Measurements from ENCODE around the gene CIRBP. TPM values are rescaled to one million over a fixed set of nuclear protein-coding genes. Genes with fewer than 3 reads are reported as not detected.

Gene CIRBP
- total RNA-seq, 1 experiment from 2014 or later, result 136 TPM

DNA sequence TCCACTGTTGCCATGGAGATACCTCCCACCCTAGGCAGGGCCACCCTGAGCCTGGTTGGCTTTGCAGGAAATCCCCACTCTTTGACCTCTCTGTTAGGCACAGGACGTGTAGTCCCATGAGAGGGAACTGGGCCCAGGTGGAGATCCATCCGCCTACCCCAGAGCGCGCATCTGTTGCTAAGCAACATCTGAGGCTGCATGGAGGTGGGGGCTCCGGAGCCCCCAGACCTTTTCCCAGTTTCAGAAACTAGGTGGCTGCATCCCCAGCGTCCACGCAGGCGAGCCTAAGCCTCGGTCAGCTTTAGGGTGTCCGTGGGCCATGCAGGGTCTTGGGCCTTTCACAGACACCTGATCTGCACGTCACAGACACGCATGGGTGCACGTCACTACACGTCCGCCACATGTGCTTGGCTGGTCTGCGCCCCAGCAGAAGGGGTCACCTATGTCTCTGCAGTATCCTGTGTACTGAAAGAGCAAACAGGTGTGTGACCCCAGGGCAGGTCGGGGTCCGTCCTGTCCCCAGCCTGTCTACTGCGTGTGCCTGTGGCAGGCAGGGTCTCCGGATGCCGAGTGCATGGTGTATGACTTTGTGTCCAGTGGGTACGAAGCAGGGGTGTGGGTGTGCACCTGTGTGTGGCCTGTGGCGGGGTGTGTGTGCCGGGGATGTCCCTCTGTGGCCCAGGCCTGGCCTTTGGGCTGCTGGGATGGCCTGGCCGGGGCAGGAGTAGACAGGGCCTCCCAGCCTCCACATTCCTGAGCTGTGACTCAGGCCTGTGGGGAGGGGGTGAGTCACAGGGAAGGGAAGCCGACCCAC lies 4.1 kb upstream of the CIRBP start:
- TF ChIP-seq, protein P1, sequence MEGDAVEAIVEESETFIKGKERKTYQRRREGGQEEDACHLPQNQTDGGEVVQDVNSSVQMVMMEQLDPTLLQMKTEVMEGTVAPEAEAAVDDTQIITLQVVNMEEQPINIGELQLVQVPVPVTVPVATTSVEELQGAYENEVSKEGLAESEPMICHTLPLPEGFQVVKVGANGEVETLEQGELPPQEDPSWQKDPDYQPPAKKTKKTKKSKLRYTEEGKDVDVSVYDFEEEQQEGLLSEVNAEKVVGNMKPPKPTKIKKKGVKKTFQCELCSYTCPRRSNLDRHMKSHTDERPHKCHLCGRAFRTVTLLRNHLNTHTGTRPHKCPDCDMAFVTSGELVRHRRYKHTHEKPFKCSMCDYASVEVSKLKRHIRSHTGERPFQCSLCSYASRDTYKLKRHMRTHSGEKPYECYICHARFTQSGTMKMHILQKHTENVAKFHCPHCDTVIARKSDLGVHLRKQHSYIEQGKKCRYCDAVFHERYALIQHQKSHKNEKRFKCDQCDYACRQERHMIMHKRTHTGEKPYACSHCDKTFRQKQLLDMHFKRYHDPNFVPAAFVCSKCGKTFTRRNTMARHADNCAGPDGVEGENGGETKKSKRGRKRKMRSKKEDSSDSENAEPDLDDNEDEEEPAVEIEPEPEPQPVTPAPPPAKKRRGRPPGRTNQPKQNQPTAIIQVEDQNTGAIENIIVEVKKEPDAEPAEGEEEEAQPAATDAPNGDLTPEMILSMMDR (conservative IDR thresholded peaks at IDR 0.05; ENCODE audit: low read depth, low read length), result no peak
- TF ChIP-seq EZH2 (IDR thresholded peaks at IDR 0.05; ENCODE audit: low read length, unreplicated experiment) (no peak), EZH2phosphoT487 (IDR thresholded peaks at IDR 0.05; ENCODE audit: borderline replicate concordance, low read length) (no peak)
- Histone ChIP-seq H3K9me2 (replicated peaks; ENCODE audit: low read length) (no peaks in the 10 kb centered on the region), H3K27ac (ENCODE audit: low read length) (peak overlapping the region; percentile 63), H3K4me1 (ENCODE audit: insufficient read depth, low read length) (peaks cover 61% of the 10 kb centered on the region), H3K4me2 (ENCODE audit: low read length) (peak overlapping the region; percentile 70), H3K4me3 (ENCODE audit: low read length) (no peak overlapping the region), H3K27me3 (ENCODE audit: low read length) (no peaks in the 10 kb centered on the region), H3K79me2 (ENCODE audit: low read length) (peaks cover 17% of the 10 kb centered on the region), H2AFZ (ENCODE audit: low read length) (no peak overlapping the region), H3K9ac (ENCODE audit: low read length) (no peak overlapping the region), H3K9me3 (ENCODE audit: low read length) (no peaks in the 10 kb centered on the region), H3F3A (ENCODE audit: low read length, unreplicated experiment) (no peaks in the 10 kb centered on the region), H3K36me3 (ENCODE audit: low read depth, low read length) (no peaks in the 10 kb centered on the region), H4K20me1 (ENCODE audit: low read length) (no peaks in the 10 kb centered on the region)
- intact Hi-C loops (cut with micrococcal nuclease), result no loop called here
- CTCF ChIA-PET, result interaction anchor here (0.7 to 3.8 kb wide), 2 partner anchors 19 to 21 kb away, joined by 3 to 124 read pairs; no protein-coding TSS in a partner anchor
- ATAC-seq (peak; percentile 10), DNase-seq (peak; percentile 90)
- POLR2A ChIA-PET (ENCODE audit: unreplicated experiment), result interaction anchor here (0.9 kb wide), 1 partner anchor 12 kb away, joined by 4 read pairs; no protein-coding TSS in a partner anchor
- BruUV-seq (replicated peaks), result no TSS peak

DNA sequence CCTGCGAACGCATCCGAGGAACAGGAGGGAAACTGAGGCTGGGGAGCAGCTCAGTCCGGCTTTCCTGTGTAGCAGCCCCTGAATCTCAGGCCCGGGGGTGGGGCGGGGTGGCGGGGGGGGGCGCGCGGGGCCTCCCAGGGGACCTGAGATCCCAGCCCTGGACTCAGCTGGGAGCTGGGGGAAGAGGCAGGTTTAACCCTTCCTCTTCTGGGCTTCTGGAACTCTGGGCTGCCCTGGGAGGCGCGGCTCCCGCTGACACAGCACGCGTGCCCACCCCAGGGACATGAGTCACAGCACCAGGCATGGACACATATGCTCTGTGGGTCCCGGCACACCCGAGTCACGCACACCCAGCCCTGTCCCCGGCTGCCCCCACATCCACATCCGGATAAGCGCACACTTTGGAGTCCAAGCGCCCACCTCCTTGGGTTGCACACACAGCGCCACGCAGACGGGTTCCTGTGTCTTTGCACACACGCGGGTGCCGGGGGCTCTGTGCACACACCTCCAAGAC lies 3.5 kb upstream of the CIRBP start:
- Histone ChIP-seq H3K36me3 (ENCODE audit: low read depth, low read length) (no peaks in the 10 kb centered on the region), H3K4me2 (ENCODE audit: low read length) (peak overlapping the region; percentile 96), H3K4me3 (ENCODE audit: low read length) (peak overlapping the region; percentile 67), H3K27ac (ENCODE audit: low read length) (peak overlapping the region; percentile 82), H3K4me1 (ENCODE audit: insufficient read depth, low read length) (peaks cover 61% of the 10 kb centered on the region), H3K79me2 (ENCODE audit: low read length) (peaks cover 23% of the 10 kb centered on the region), H3K27me3 (ENCODE audit: low read length) (no peaks in the 10 kb centered on the region), H2AFZ (ENCODE audit: low read length) (peak overlapping the region; percentile 13; the same call in 1 of the 2 replicates), H4K20me1 (ENCODE audit: low read length) (no peaks in the 10 kb centered on the region), H3K9me2 (replicated peaks; ENCODE audit: low read length) (no peaks in the 10 kb centered on the region), H3K9me3 (ENCODE audit: low read length) (no peaks in the 10 kb centered on the region), H3K9ac (ENCODE audit: low read length) (peak overlapping the region; percentile 66), H3F3A (ENCODE audit: low read length, unreplicated experiment) (no peaks in the 10 kb centered on the region)
- TF ChIP-seq EZH2phosphoT487 (IDR thresholded peaks at IDR 0.05; ENCODE audit: borderline replicate concordance, low read length), result no peak
- no TSS peak for BruUV-seq (replicated peaks)
- POLR2A ChIA-PET (ENCODE audit: unreplicated experiment), result no interaction called here
- CTCF ChIA-PET, result interaction anchor here (0.7 to 3.8 kb wide), 3 partner anchors 12 to 21 kb away, joined by 3 to 124 read pairs (median 13); no protein-coding TSS in a partner anchor
- ATAC-seq (peak; percentile 4), DNase-seq (peak; percentile 52)
- intact Hi-C loops (cut with micrococcal nuclease), result loop anchor here (1.0 kb wide), 1 partner anchor 21 kb away; no protein-coding TSS in a partner anchor

DNA sequence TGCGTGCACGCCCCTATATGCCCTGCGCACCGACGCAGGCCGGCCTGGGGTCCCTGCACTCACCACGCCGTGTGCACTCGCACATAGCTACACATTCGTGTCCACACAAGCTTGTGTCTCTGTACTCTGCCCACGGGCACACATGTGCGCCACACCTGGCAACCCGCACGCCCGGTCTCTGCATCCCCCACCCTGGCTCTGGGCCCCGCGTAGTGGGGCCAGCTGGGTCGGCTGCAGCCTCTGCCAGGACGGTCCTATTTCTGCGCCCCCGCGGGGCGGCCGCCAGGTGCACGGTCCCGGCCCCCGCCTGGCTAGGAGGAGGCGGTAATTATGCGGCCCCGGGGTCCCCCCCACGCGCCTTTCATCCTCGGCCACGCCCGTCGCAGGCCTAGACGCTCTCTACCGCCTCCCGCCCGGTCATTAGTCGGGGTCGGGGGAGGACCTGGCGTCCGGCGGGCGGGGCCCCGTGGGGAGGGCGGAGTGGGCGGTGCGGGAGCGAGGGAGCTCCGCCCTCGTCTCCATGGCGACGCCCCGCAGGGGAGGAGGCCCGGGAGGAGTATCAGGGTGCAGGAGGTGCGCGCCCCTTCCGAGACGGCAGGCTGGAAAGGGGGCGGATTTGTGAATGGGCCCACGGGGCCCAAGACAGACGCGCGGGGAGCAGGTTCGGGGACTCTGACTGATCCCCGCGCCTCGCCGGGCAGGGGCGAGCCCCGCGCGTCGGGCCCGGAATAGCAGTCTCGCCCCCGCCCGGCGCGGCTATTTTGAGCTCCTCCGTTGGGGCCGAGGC lies 2.8 kb upstream of the CIRBP start:
- H3K79me2 ChIP-seq (ENCODE audit: low read length), result peaks cover 27% of the 10 kb centered on the region
- ATAC-seq (peak; percentile 12), DNase-seq (peak; percentile 89)
- ChIA-PET POLR2A (ENCODE audit: unreplicated experiment) (interaction anchor here (0.9 kb wide), 1 partner anchor 9 kb away, joined by 3 read pairs; the partner anchor contains the start of gene FAM174C), CTCF (interaction anchor here (0.6 to 3.8 kb wide), 5 partner anchors 9 to 94 kb away, joined by 6 to 124 read pairs (median 13); no protein-coding TSS in a partner anchor)
- H3K4me1 ChIP-seq (ENCODE audit: insufficient read depth, low read length), result peaks cover 64% of the 10 kb centered on the region
- H3K36me3 ChIP-seq (ENCODE audit: low read depth, low read length), result no peaks in the 10 kb centered on the region
- H4K20me1 ChIP-seq (ENCODE audit: low read length), result no peaks in the 10 kb centered on the region
- TF ChIP-seq EZH2phosphoT487 (IDR thresholded peaks at IDR 0.05; ENCODE audit: borderline replicate concordance, low read length) (no peak), EZH2 (IDR thresholded peaks at IDR 0.05; ENCODE audit: low read length, unreplicated experiment) (no peak)
- TF ChIP-seq, protein P1 (conservative IDR thresholded peaks at IDR 0.05; ENCODE audit: low read depth, low read length), result no peak
- H3K27me3 ChIP-seq (ENCODE audit: low read length), result no peaks in the 10 kb centered on the region
- intact Hi-C loops (cut with micrococcal nuclease), result loop anchor here (1.0 kb wide), 1 partner anchor 22 kb away; no protein-coding TSS in a partner anchor
- peak overlapping the region; percentile 66 for H3K9ac ChIP-seq (ENCODE audit: low read length)
- H3K9me2 ChIP-seq (replicated peaks; ENCODE audit: low read length), result no peaks in the 10 kb centered on the region
- H3K4me2 ChIP-seq (ENCODE audit: low read length), result peak overlapping the region; percentile 96
- H2AFZ ChIP-seq (ENCODE audit: low read length), result peak overlapping the region; percentile 67; the same call in 1 of the 2 replicates
- peak overlapping the region; percentile 82 for H3K27ac ChIP-seq (ENCODE audit: low read length)
- no TSS peak for BruUV-seq (replicated peaks)
- H3K9me3 ChIP-seq (ENCODE audit: low read length), result no peaks in the 10 kb centered on the region
- H3K4me3 ChIP-seq (ENCODE audit: low read length), result peak overlapping the region; percentile 67
- no peaks in the 10 kb centered on the region for H3F3A ChIP-seq (ENCODE audit: low read length, unreplicated experiment)
